GM18517 (cell line): ENCODE data around the gene SSBP4.

Experiments used
- ATAC-seq: cut with Tn5 transposase; IDR thresholded peaks from one replicate; pipeline ENCODE4 v1.9.1; 2021; ENCODE audit warnings: mild to moderate bottlenecking, moderate library complexity; ENCODE audit not compliant: unreplicated experiment

SSBP4 gene

GRCh38 chr19:18441804-18442788 is 22.9 kb downstream of the SSBP4 start:
- no peak for ATAC-seq

GRCh38 chr19:18442941-18443340 is 23.7 kb downstream of the SSBP4 start:
- no peak for ATAC-seq

- no peak for ATAC-seq
Measured at GRCh38 chr19:18443406-18443805, 24.2 kb downstream of the SSBP4 start.

GRCh38 chr19:18443831-18444230 is 24.6 kb downstream of the SSBP4 start:
- ATAC-seq, result no peak

GRCh38 chr19:18444513-18444912 is 25.3 kb downstream of the SSBP4 start:
- ATAC-seq, result no peak

GRCh38 chr19:18445262-18445948 is 26.2 kb downstream of the SSBP4 start:
- ATAC-seq, result no peak

- ATAC-seq, result no peak
Measured at GRCh38 chr19:18446145-18446810, 27.1 kb downstream of the SSBP4 start.

- no peak for ATAC-seq
Measured at GRCh38 chr19:18446811-18447359, 27.7 kb downstream of the SSBP4 start.

- ATAC-seq, result no peak
Measured at GRCh38 chr19:18449552-18449951, 30.4 kb downstream of the SSBP4 start.

- no peak for ATAC-seq
Measured at GRCh38 chr19:18450021-18450930, 31.1 kb downstream of the SSBP4 start.

- ATAC-seq, result no peak
Measured at GRCh38 chr19:18450931-18451836, 32.0 kb downstream of the SSBP4 start.

- ATAC-seq, result no peak
Measured at GRCh38 chr19:18452386-18452785, 33.2 kb downstream of the SSBP4 start.

GRCh38 chr19:18453269-18454024 is 34.2 kb downstream of the SSBP4 start:
- no peak for ATAC-seq

- ATAC-seq, result no peak
Measured at GRCh38 chr19:18456279-18456678, 37.1 kb downstream of the SSBP4 start.

GRCh38 chr19:18456974-18457373 is 37.8 kb downstream of the SSBP4 start:
- ATAC-seq, result no peak

- no peak for ATAC-seq
Measured at GRCh38 chr19:18457483-18458331, 38.5 kb downstream of the SSBP4 start.

- ATAC-seq, result no peak
Measured at GRCh38 chr19:18460900-18461299, 41.7 kb downstream of the SSBP4 start.
